ENCODE results near the gene ANXA2R.

The ANXA2R gene

GRCh38 chr5:43043400-43043756, 3.3 kb upstream of the ANXA2R start:
- no peak for TF ChIP-seq ZNF274 (IDR thresholded peaks at IDR 0.05; ENCODE audit: low read depth, low read length)
- H3K4me3 ChIP-seq (ENCODE audit: low read length) = peak overlapping the region; percentile 68; the same call in 1 of the 2 replicates

- H3K4me3 ChIP-seq (ENCODE audit: low read length) = peak overlapping the region; percentile 68; the same call in 1 of the 2 replicates
- no peak for TF ChIP-seq ZNF274 (IDR thresholded peaks at IDR 0.05; ENCODE audit: low read depth, low read length)
Measured at GRCh38 chr5:43042626-43043399, 2.7 kb upstream of the ANXA2R start.

- peak overlapping the region; percentile 68; the same call in 1 of the 2 replicates for H3K4me3 ChIP-seq (ENCODE audit: low read length)
- no peak for TF ChIP-seq ZNF274 (IDR thresholded peaks at IDR 0.05; ENCODE audit: low read depth, low read length)
Measured at GRCh38 chr5:43042176-43042625, 2.1 kb upstream of the ANXA2R start.

- peak overlapping the region; percentile 68 for H3K4me3 ChIP-seq (ENCODE audit: low read length)
- TF ChIP-seq ZNF274 (IDR thresholded peaks at IDR 0.05; ENCODE audit: low read depth, low read length) = no peak
Measured at GRCh38 chr5:43041669-43042175, 1.6 kb upstream of the ANXA2R start.

GRCh38 chr5:43041110-43041668, 1.1 kb upstream of the ANXA2R start:
- no peak for TF ChIP-seq ZNF274 (IDR thresholded peaks at IDR 0.05; ENCODE audit: low read depth, low read length)
- peak overlapping the region; percentile 68 for H3K4me3 ChIP-seq (ENCODE audit: low read length)

- peak overlapping the region; percentile 68 for H3K4me3 ChIP-seq (ENCODE audit: low read length)
- TF ChIP-seq ZNF274 (IDR thresholded peaks at IDR 0.05; ENCODE audit: low read depth, low read length) = no peak
Measured at GRCh38 chr5:43039471-43040286, 440 bp downstream of the ANXA2R start.

- no peak for TF ChIP-seq ZNF274 (IDR thresholded peaks at IDR 0.05; ENCODE audit: low read depth, low read length)
- peak overlapping the region; percentile 68 for H3K4me3 ChIP-seq (ENCODE audit: low read length)
Measured at GRCh38 chr5:43039152-43039470, 1.0 kb downstream of the ANXA2R start.

GRCh38 chr5:43038496-43038989, 1.6 kb downstream of the ANXA2R start:
- TF ChIP-seq ZNF274 (IDR thresholded peaks at IDR 0.05; ENCODE audit: low read depth, low read length) = no peak
- H3K4me3 ChIP-seq (ENCODE audit: low read length) = peak overlapping the region; percentile 63

- peak overlapping the region; percentile 67; the same call in 1 of the 2 replicates for H3K4me3 ChIP-seq (ENCODE audit: low read length)
- no peak for TF ChIP-seq ZNF274 (IDR thresholded peaks at IDR 0.05; ENCODE audit: low read depth, low read length)
Measured at GRCh38 chr5:43037636-43038495, 2.3 kb downstream of the ANXA2R start.

GRCh38 chr5:43036856-43037635, 3.1 kb downstream of the ANXA2R start:
- H3K4me3 ChIP-seq (ENCODE audit: low read length) = peak overlapping the region; percentile 67; the same call in 1 of the 2 replicates
- TF ChIP-seq ZNF274 (IDR thresholded peaks at IDR 0.05; ENCODE audit: low read depth, low read length) = no peak

- peak overlapping the region; percentile 67; the same call in 1 of the 2 replicates for H3K4me3 ChIP-seq (ENCODE audit: low read length)
- TF ChIP-seq ZNF274 (IDR thresholded peaks at IDR 0.05; ENCODE audit: low read depth, low read length) = no peak
Measured at GRCh38 chr5:43036409-43036808, 3.7 kb downstream of the ANXA2R start.

GRCh38 chr5:43034591-43034968, 5.5 kb downstream of the ANXA2R start:
- no peak for TF ChIP-seq ZNF274 (IDR thresholded peaks at IDR 0.05; ENCODE audit: low read depth, low read length)
- no peak overlapping the region for H3K4me3 ChIP-seq (ENCODE audit: low read length)
